Adipocyte (in vitro differentiated cells): Measurements from ENCODE around the gene VASH1.

Experiments
- DNase-seq: peaks from one replicate; pipeline ENCODE4 v3.0.0-alpha.2; 2015; ENCODE audit warnings: low read depth
- H3K27me3 ChIP-seq: replicated peaks from 2 replicates; pipeline ENCODE4 v1.7.0; 2013; ENCODE audit warnings: mild to moderate bottlenecking, low read length, moderate library complexity; ENCODE audit not compliant: control insufficient read depth, insufficient read depth
- H3K36me3 ChIP-seq: 2 replicates; pipeline ENCODE4 v1.7.0; 2013; ENCODE audit warnings: low read length, mild to moderate bottlenecking, moderate library complexity; ENCODE audit not compliant: control insufficient read depth, insufficient read depth, severe bottlenecking
- H3K4me1 ChIP-seq: 2 replicates; pipeline ENCODE4 v1.7.0; 2013; ENCODE audit warnings: mild to moderate bottlenecking, low read length, moderate library complexity; ENCODE audit not compliant: control insufficient read depth, insufficient read depth
- H3K4me3 ChIP-seq: 2 replicates; pipeline ENCODE4 v1.7.0; 2013; ENCODE audit warnings: mild to moderate bottlenecking, low read length, moderate library complexity
- H3K9ac ChIP-seq: 2 replicates; pipeline ENCODE4 v1.7.0; 2013; ENCODE audit warnings: mild to moderate bottlenecking, low read length, moderate library complexity
- H3K9me3 ChIP-seq: 2 replicates; pipeline ENCODE4 v1.7.0; 2013; ENCODE audit warnings: mild to moderate bottlenecking, low read length, moderate library complexity; ENCODE audit not compliant: control insufficient read depth

The VASH1 gene

DNA sequence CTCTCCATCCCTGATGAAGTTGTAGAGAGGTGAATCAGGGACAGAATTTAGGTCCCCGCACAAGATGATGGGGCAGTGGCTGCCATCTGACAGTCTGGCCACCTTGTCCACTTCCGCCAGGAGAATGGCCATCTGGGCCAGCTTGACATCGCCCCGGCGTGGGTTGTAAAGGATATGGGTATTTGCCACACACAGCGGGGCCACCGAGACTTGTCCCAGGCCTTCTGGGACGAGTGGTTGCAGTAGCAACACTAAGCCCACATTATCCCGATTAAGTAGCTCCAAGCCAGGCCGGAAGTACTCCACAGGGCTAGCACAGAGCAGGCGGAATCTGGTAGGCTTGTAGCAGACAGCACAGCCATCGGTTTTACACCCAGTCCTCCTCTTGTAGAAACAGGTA is 45.2 kb downstream of the VASH1 start:
- peaks cover 57% of the 10 kb centered on the region for H3K36me3 ChIP-seq
- H3K9me3 ChIP-seq: no peaks in the 10 kb centered on the region
- H3K4me3 ChIP-seq: no peak overlapping the region
- H3K27me3 ChIP-seq: no peaks in the 10 kb centered on the region
- peaks cover 10% of the 10 kb centered on the region for H3K4me1 ChIP-seq
- DNase-seq: no peak
- no peak overlapping the region for H3K9ac ChIP-seq

DNA sequence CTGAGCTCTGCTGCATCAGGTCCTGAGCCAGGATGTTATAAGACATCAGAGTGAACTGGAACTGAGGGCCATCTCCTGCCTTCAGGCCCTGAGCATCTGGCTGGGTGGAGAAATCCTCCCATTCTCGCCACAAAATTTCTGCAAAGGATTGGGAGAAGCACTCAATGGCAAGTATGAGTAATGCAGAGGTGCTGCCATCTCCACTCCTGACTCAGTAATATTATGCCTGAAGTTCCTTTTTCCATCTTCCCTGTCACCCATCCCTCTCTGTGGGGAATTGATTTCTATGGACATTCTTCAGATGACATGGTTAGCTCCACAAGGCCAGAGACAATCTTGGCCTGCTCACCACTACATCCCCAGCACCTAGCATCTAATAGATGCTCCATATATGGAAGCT is 46.7 kb downstream of the VASH1 start:
- Histone ChIP-seq H3K27me3 (no peaks in the 10 kb centered on the region), H3K36me3 (peaks cover 48% of the 10 kb centered on the region), H3K4me3 (no peak overlapping the region), H3K9me3 (no peaks in the 10 kb centered on the region), H3K9ac (no peak overlapping the region), H3K4me1 (peaks cover 16% of the 10 kb centered on the region)
- DNase-seq: no peak

DNA sequence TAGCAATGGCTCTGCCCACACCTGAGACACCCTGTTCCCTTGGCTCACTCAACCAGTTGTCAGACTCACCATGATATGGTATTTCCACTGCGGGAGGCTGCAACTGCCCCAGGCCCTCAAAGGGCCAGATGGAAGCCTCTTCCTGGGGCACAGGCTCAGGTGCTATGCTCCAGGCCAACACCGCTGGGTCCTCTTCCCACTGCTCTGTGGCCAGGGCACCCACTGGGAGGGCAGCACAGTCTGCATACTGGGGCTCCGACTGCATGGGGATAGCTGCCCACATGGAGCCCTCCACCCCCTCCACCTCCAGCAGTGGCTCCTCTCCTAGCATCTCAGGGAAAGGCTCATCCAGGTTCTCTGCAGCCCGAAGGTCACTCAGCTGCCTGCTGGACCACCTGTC is 47.7 kb downstream of the VASH1 start:
- no peak overlapping the region for H3K4me3 ChIP-seq
- H3K9ac ChIP-seq: no peak overlapping the region
- DNase-seq: no peak
- no peaks in the 10 kb centered on the region for H3K9me3 ChIP-seq
- no peaks in the 10 kb centered on the region for H3K27me3 ChIP-seq
- H3K36me3 ChIP-seq: peaks cover 38% of the 10 kb centered on the region
- H3K4me1 ChIP-seq: peaks cover 16% of the 10 kb centered on the region

DNA sequence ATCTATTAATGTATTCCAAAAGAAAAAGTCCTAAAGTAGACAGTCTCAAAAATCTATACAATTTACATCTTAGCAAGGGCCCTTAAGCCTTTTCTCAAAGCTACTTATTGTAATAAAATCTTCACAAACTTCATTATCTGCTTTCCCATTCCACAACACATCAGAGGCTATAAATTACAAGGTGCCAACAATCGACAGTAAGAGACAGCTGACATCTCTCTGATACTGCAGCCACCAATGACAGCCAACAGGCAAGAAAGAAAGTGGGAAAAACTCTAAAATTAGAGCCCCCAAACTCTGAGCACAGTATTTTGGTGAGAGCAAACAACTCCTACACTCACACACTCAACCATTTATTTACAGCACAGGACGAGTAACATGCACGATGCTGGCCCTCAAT is 49.3 kb downstream of the VASH1 start:
- Histone ChIP-seq H3K36me3 (peaks cover 28% of the 10 kb centered on the region), H3K9me3 (no peaks in the 10 kb centered on the region), H3K4me1 (peaks cover 16% of the 10 kb centered on the region), H3K9ac (peak overlapping the region; percentile 82), H3K27me3 (no peaks in the 10 kb centered on the region), H3K4me3 (peak overlapping the region; percentile 87)
- DNase-seq: no peak

DNA sequence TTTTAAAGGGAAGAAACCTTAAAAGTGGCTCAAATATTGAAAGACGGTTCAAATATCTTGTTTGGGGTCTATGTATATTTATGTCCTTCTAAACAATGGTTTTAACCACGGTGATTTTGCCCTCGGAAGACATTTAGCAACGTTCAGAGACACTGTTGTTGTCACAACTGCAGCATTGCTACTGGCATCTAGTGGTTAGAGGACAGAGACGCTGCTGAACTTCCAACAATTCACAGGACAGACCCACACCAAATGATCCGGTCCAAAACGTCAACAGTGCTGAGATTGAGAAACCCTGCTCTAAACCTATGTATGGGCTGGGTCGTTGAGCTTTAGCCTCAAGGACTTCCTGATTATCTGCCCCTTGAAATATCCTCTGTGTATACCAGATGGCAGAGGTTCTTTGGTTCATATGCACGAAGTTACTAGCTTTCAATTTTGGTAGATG is 49.7 kb downstream of the VASH1 start:
- H3K4me3 ChIP-seq: peak overlapping the region; percentile 87
- peak overlapping the region; percentile 82 for H3K9ac ChIP-seq
- H3K36me3 ChIP-seq: peaks cover 24% of the 10 kb centered on the region
- H3K27me3 ChIP-seq: no peaks in the 10 kb centered on the region
- H3K9me3 ChIP-seq: no peaks in the 10 kb centered on the region
- H3K4me1 ChIP-seq: peaks cover 16% of the 10 kb centered on the region
- DNase-seq: peak; percentile 82

DNA sequence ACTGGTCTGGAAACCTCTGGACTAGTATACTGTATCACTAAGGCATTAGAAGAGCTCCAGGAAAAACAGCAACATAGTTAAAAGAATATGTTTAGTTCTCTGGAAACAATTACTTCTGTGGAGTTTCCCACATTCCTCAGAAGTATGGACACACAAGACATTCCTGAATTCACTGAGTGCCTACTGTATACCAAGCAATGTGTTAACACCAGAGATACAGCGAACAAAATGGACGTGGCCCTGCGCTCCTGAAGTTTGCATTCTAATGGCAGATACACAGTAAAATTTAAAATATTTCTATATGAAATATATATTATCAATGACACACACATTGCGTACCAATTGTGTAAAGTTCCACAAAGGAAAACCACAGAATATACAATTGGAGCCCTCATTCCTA is 50.3 kb downstream of the VASH1 start:
- peak; percentile 51 for DNase-seq
- Histone ChIP-seq H3K4me3 (peak overlapping the region; percentile 87), H3K9me3 (no peaks in the 10 kb centered on the region)

DNA sequence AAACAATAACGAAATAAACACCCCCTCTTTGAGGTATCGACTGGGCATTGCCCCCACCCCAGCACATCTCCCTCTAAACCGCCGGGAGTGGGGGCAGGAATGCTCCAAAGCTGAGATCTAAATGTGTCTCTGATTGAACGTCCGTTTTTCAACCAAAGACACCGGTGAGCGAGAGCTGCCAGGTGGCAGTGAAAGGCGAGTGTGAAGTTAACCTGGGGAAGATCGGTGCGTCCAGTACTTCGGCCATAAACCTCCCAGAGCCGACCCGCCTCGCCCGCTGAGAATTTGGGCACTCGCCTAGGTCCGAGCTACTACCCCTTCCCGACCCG is 50.8 kb downstream of the VASH1 start:
- DNase-seq: no peak

More for the DNA sequence above, 50.3 kb downstream of the VASH1 start:
- Histone ChIP-seq H3K36me3 (peaks cover 18% of the 10 kb centered on the region), H3K27me3 (no peaks in the 10 kb centered on the region), H3K9ac (peak overlapping the region; percentile 82), H3K4me1 (peaks cover 16% of the 10 kb centered on the region)

DNA sequence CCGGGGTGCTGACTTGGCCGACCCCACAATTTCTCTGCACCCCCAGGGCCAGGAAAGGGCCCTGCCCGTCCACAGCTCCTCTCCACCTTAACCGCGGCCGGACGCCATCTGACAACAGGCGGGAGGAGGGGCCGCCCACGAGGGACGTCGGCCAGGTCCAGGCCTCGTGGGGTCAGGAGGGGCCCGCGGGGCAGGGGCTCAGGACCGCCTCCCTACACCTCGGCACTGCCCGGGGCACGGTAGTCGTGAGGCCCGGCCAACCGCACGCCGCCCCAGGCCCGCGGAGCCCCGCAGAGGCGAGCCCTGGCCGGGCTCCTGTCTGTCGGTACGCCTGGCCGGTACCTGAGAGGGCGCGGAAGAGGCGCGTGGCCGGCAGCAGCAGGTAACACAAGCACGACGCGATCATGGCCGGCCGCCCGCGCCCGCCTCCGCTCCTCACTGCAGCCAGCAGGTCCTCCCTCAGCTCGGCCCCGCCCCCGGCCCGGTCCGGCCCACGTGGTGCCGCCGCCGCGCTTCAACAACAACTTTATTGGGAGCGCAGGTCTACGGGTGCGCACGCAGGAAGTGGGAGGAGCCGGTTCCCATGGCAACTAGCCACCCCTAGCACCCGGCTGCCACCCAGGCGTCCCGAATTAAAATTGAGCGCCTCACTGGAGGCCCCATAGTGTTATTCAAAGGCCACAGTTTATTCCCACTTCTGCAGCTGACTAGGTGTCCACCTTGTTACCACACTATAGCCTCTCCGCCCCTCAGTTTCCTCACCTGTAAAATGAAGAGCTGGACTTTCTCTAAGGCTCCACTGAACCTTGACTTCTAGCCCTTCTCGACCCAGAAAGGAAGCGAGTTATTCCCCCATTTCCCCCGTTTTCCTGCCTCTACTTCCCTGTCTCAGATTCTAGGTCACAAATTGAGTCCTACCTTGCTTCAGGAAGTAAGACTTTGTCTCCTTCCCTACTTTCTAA is 51.4 kb downstream of the VASH1 start, which contains the start of gene ANGEL1:
TSS of gene ANGEL1 (minus strand) at position 461 of the 962 bp plus-strand sequence. CDS start at position 406, 55 bp downstream.
- H3K36me3 ChIP-seq: peaks cover 7% of the 10 kb centered on the region
- peaks cover 16% of the 10 kb centered on the region for H3K4me1 ChIP-seq
- peak within 1 kb of the TSS; percentile 87 for H3K4me3 ChIP-seq
- peak; percentile 97 for DNase-seq
- no peaks in the 10 kb centered on the region for H3K9me3 ChIP-seq
- H3K9ac ChIP-seq: peak within 1 kb of the TSS; percentile 82
- peaks cover 5% of the 10 kb centered on the region for H3K27me3 ChIP-seq

More for the DNA sequence above, 50.8 kb downstream of the VASH1 start:
- peak overlapping the region; percentile 82 for H3K9ac ChIP-seq
- no peaks in the 10 kb centered on the region for H3K9me3 ChIP-seq
- H3K36me3 ChIP-seq: peaks cover 13% of the 10 kb centered on the region
- peak overlapping the region; percentile 87 for H3K4me3 ChIP-seq
- peaks cover 16% of the 10 kb centered on the region for H3K4me1 ChIP-seq
- no peaks in the 10 kb centered on the region for H3K27me3 ChIP-seq

DNA sequence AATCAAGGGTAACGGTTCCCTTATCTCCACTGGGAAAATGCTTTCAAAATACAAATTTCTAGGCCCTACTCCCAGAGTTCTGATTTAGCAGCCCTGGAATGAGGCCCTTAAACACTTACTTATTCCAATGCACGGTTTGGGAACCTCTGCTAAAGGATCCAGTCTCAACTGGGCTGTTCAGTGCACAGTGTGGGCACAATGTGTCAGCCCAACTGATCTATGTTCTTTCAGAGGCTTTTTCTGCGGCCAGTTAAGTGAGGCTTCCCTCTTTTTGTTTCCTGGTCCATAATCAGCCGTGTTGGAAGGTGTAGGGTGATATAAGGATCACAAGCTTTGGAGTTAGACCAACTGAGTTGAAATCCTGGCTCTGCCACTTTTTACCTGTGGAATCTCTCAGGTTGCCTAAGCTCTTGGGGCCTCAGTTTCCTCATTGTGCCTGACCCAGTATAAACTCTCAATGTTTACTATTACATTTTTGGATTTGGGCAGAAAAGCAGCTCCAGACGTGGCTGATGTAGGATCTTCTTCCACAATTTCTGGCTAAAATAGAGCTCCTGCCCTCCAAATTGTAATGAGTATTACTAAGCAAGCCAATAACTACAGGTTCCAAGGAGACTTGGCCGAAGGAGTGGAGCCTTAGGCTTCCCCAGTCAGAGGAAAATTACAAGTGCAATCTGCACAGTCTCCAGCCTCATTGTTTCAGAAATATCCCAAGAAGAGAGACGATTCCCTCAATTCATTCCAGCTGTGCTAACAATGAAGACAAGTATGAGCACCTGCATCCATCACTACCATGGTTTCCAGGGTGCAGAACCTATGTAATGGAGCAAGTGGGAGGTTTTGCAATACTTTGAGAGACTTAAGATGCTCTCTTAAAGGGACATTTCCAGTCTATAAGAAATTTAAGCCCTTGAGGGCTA is 53.7 kb downstream of the VASH1 start:
- no peaks in the 10 kb centered on the region for H3K36me3 ChIP-seq
- peaks cover 8% of the 10 kb centered on the region for H3K27me3 ChIP-seq
- no peaks in the 10 kb centered on the region for H3K9me3 ChIP-seq
- no peak overlapping the region for H3K9ac ChIP-seq
- peaks cover 16% of the 10 kb centered on the region for H3K4me1 ChIP-seq
- H3K4me3 ChIP-seq: no peak overlapping the region
- no peak for DNase-seq

DNA sequence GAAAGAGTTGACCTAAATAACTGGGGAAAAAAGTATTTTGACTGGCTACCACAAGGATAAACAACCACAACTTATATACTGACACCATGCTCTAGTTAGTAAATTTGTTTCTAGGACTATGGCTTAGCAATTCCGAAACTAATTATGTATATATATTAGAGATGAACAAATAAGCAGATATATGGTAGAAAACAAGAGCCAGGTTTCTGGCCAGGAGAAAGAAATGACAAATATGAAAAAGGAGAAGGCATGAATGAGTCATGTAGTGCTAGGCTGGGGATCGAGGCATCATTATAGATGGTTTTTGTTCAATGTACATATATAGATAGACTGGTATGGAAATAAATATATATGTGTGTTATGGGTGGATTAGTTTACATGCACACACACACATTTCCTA is 59.4 kb downstream of the VASH1 start:
- Histone ChIP-seq H3K4me1 (no peaks in the 10 kb centered on the region), H3K36me3 (no peaks in the 10 kb centered on the region), H3K9ac (no peak overlapping the region), H3K4me3 (no peak overlapping the region), H3K9me3 (no peaks in the 10 kb centered on the region), H3K27me3 (peaks cover 22% of the 10 kb centered on the region)
- no peak for DNase-seq

DNA sequence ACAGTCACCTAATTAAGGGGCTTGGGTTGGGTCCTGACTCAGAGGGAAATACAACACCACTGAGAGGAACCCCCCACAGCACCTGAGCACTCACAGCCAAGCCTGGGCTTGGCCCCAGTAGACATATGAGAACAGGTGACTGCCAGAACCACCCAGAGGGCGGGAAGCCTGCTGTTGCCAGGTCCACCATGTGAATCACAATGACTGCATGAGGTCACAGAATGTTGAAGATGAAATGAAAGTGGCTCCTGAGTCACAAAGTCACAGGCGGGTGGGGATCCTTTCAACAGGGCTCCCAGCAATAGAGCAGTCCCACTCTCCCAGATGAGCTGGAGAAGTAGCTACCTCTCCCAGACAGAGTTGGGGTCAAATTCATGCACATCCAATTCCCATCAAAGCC is 64.9 kb downstream of the VASH1 start, which contains the start of gene LRRC74A:
TSS of gene LRRC74A (plus strand) at position 287 of the 400 bp plus-strand sequence. CDS start 290 bp downstream, outside the sequence.
- Histone ChIP-seq H3K4me3 (no peak within 1 kb of the TSS), H3K9me3 (no peaks in the 10 kb centered on the region), H3K36me3 (no peaks in the 10 kb centered on the region), H3K4me1 (peaks cover 33% of the 10 kb centered on the region), H3K27me3 (peaks cover 6% of the 10 kb centered on the region), H3K9ac (no peak within 1 kb of the TSS)
- no peak for DNase-seq
